ENCODE data around the gene PXDC1.

The PXDC1 gene

GRCh38 chr6:3748208-3749066 is 3.1 kb downstream of the PXDC1 start:
- DNase-seq (ENCODE audit: low read depth), result no peak

GRCh38 chr6:3747100-3747737 is 4.3 kb downstream of the PXDC1 start:
- DNase-seq (ENCODE audit: low read depth), result no peak
- TF ChIP-seq CTCF (conservative IDR thresholded peaks at IDR 0.05; ENCODE audit: low read depth, low read length), result no peak
- no peak overlapping the region for H3K4me3 ChIP-seq (ENCODE audit: low read length)

More at GRCh38 chr6:3748208-3749066, 3.1 kb downstream of the PXDC1 start:
- peak overlapping the region; percentile 81 for H3K4me3 ChIP-seq (ENCODE audit: low read length)
- TF ChIP-seq CTCF (conservative IDR thresholded peaks at IDR 0.05; ENCODE audit: low read depth, low read length), result peak; percentile 74

- no peak overlapping the region for H3K4me3 ChIP-seq (ENCODE audit: low read length)
- TF ChIP-seq CTCF (conservative IDR thresholded peaks at IDR 0.05; ENCODE audit: low read depth, low read length), result no peak
Observed at GRCh38 chr6:3746696-3747095, 4.8 kb downstream of the PXDC1 start.

GRCh38 chr6:3746119-3746691 is 5.3 kb downstream of the PXDC1 start:
- no peak overlapping the region for H3K4me3 ChIP-seq (ENCODE audit: low read length)
- no peak for DNase-seq (ENCODE audit: low read depth)
- TF ChIP-seq CTCF (conservative IDR thresholded peaks at IDR 0.05; ENCODE audit: low read depth, low read length), result no peak

More at GRCh38 chr6:3746696-3747095, 4.8 kb downstream of the PXDC1 start:
- no peak for DNase-seq (ENCODE audit: low read depth)

- TF ChIP-seq CTCF (conservative IDR thresholded peaks at IDR 0.05; ENCODE audit: low read depth, low read length), result no peak
- H3K4me3 ChIP-seq (ENCODE audit: low read length), result no peak overlapping the region
- no peak for DNase-seq (ENCODE audit: low read depth)
Observed at GRCh38 chr6:3745566-3746118, 5.9 kb downstream of the PXDC1 start.

- TF ChIP-seq CTCF (conservative IDR thresholded peaks at IDR 0.05; ENCODE audit: low read depth, low read length), result no peak
- H3K4me3 ChIP-seq (ENCODE audit: low read length), result no peak overlapping the region
- no peak for DNase-seq (ENCODE audit: low read depth)
Observed at GRCh38 chr6:3744901-3745470, 6.5 kb downstream of the PXDC1 start.
